ENCODE measurements around the gene SEPTIN7.

The SEPTIN7 gene

GRCh38 chr7:35799846-35800717, 775 bp upstream of the SEPTIN7 start:
- peak overlapping the region; percentile 99 for H3K27ac Mint-ChIP-seq (ENCODE audit: low read depth)

GRCh38 chr7:35801392-35802101, 690 bp downstream of the SEPTIN7 start:
- Mint-ChIP-seq H3K4me1 (peaks cover 61% of the 10 kb centered on the region), H3K4me3 (peak overlapping the region; percentile 98), H3K36me3 (ENCODE audit: insufficient read depth) (peaks cover 26% of the 10 kb centered on the region), H3K27me3 (no peaks in the 10 kb centered on the region), H3K27ac (ENCODE audit: low read depth) (peak overlapping the region; percentile 99), H3K9me3 (no peaks in the 10 kb centered on the region)
- DNase-seq (ENCODE audit: low spot score in 2 of 2) = peak; percentile 62 to 78
- ATAC-seq (replicated peaks; ENCODE audit: extremely low read depth, poor library complexity, severe bottlenecking) = peak; percentile 54

More at GRCh38 chr7:35799846-35800717, 775 bp upstream of the SEPTIN7 start:
- Mint-ChIP-seq H3K9me3 (no peaks in the 10 kb centered on the region), H3K4me1 (peaks cover 47% of the 10 kb centered on the region), H3K4me3 (peak overlapping the region; percentile 98), H3K27me3 (no peaks in the 10 kb centered on the region), H3K36me3 (ENCODE audit: insufficient read depth) (peaks cover 26% of the 10 kb centered on the region)
- DNase-seq (ENCODE audit: low spot score in 2 of 2) = peak in 1 of 2 donors; percentile 69
- peak; percentile 28 for ATAC-seq (replicated peaks; ENCODE audit: extremely low read depth, poor library complexity, severe bottlenecking)

GRCh38 chr7:35802102-35802466, 1.2 kb downstream of the SEPTIN7 start:
- Mint-ChIP-seq H3K9me3 (no peaks in the 10 kb centered on the region), H3K27ac (ENCODE audit: low read depth) (peak overlapping the region; percentile 99), H3K27me3 (no peaks in the 10 kb centered on the region), H3K36me3 (ENCODE audit: insufficient read depth) (peaks cover 26% of the 10 kb centered on the region), H3K4me1 (peaks cover 61% of the 10 kb centered on the region), H3K4me3 (peak overlapping the region; percentile 98)
- DNase-seq (ENCODE audit: low spot score in 2 of 2) (no peak), ATAC-seq (replicated peaks; ENCODE audit: extremely low read depth, poor library complexity, severe bottlenecking) (no peak)

GRCh38 chr7:35802649-35803048, 1.8 kb downstream of the SEPTIN7 start:
- Mint-ChIP-seq H3K4me3 (peak overlapping the region; percentile 98), H3K4me1 (peaks cover 58% of the 10 kb centered on the region), H3K9me3 (no peaks in the 10 kb centered on the region), H3K27ac (ENCODE audit: low read depth) (peak overlapping the region; percentile 99), H3K27me3 (no peaks in the 10 kb centered on the region), H3K36me3 (ENCODE audit: insufficient read depth) (peaks cover 26% of the 10 kb centered on the region)
- ATAC-seq (replicated peaks; ENCODE audit: extremely low read depth, poor library complexity, severe bottlenecking) = no peak
- no peak for DNase-seq (ENCODE audit: low spot score in 2 of 2)

GRCh38 chr7:35804231-35804970, 3.5 kb downstream of the SEPTIN7 start:
- Mint-ChIP-seq H3K27me3 (no peaks in the 10 kb centered on the region), H3K9me3 (no peaks in the 10 kb centered on the region), H3K27ac (ENCODE audit: low read depth) (peak overlapping the region; percentile 51), H3K4me1 (peaks cover 73% of the 10 kb centered on the region), H3K4me3 (peak overlapping the region; percentile 44), H3K36me3 (ENCODE audit: insufficient read depth) (peaks cover 30% of the 10 kb centered on the region)
- ATAC-seq (replicated peaks; ENCODE audit: extremely low read depth, poor library complexity, severe bottlenecking) (no peak), DNase-seq (ENCODE audit: low spot score in 2 of 2) (no peak)

GRCh38 chr7:35805876-35806275, 5.0 kb downstream of the SEPTIN7 start:
- peaks cover 75% of the 10 kb centered on the region for H3K4me1 Mint-ChIP-seq
- H3K27me3 Mint-ChIP-seq = no peaks in the 10 kb centered on the region
- H3K4me3 Mint-ChIP-seq = peak overlapping the region; percentile 14
- DNase-seq (ENCODE audit: low spot score in 2 of 2) (no peak), ATAC-seq (replicated peaks; ENCODE audit: extremely low read depth, poor library complexity, severe bottlenecking) (no peak)
- no peaks in the 10 kb centered on the region for H3K9me3 Mint-ChIP-seq
- peak overlapping the region; percentile 90 for H3K27ac Mint-ChIP-seq (ENCODE audit: low read depth)
- H3K36me3 Mint-ChIP-seq (ENCODE audit: insufficient read depth) = peaks cover 27% of the 10 kb centered on the region

- Mint-ChIP-seq H3K4me3 (peak overlapping the region; percentile 17), H3K4me1 (peaks cover 83% of the 10 kb centered on the region), H3K9me3 (peaks cover 6% of the 10 kb centered on the region), H3K27me3 (no peaks in the 10 kb centered on the region), H3K27ac (ENCODE audit: low read depth) (no peak overlapping the region), H3K36me3 (ENCODE audit: insufficient read depth) (peaks cover 2% of the 10 kb centered on the region)
- DNase-seq (ENCODE audit: low spot score in 2 of 2) (no peak), ATAC-seq (replicated peaks; ENCODE audit: extremely low read depth, poor library complexity, severe bottlenecking) (no peak)
Measured at GRCh38 chr7:35816514-35816913, 15.7 kb downstream of the SEPTIN7 start.

GRCh38 chr7:35817181-35817580, 16.3 kb downstream of the SEPTIN7 start:
- Mint-ChIP-seq H3K9me3 (peaks cover 6% of the 10 kb centered on the region), H3K36me3 (ENCODE audit: insufficient read depth) (peaks cover 2% of the 10 kb centered on the region), H3K27me3 (no peaks in the 10 kb centered on the region), H3K27ac (ENCODE audit: low read depth) (no peak overlapping the region), H3K4me3 (peak overlapping the region; percentile 17), H3K4me1 (peaks cover 81% of the 10 kb centered on the region)
- DNase-seq (ENCODE audit: low spot score in 2 of 2) (no peak), ATAC-seq (replicated peaks; ENCODE audit: extremely low read depth, poor library complexity, severe bottlenecking) (no peak)

- ATAC-seq (replicated peaks; ENCODE audit: extremely low read depth, poor library complexity, severe bottlenecking) (no peak), DNase-seq (ENCODE audit: low spot score in 2 of 2) (no peak)
- H3K9me3 Mint-ChIP-seq = peaks cover 6% of the 10 kb centered on the region
- H3K27ac Mint-ChIP-seq (ENCODE audit: low read depth) = peak overlapping the region; percentile 46
- H3K4me3 Mint-ChIP-seq = peak overlapping the region; percentile 46
- H3K27me3 Mint-ChIP-seq = no peaks in the 10 kb centered on the region
- peaks cover 4% of the 10 kb centered on the region for H3K36me3 Mint-ChIP-seq (ENCODE audit: insufficient read depth)
- peaks cover 75% of the 10 kb centered on the region for H3K4me1 Mint-ChIP-seq
Measured at GRCh38 chr7:35817930-35818329, 17.1 kb downstream of the SEPTIN7 start.

GRCh38 chr7:35818513-35818912, 17.7 kb downstream of the SEPTIN7 start:
- no peak for DNase-seq (ENCODE audit: low spot score in 2 of 2)
- peak overlapping the region; percentile 46 for H3K4me3 Mint-ChIP-seq
- H3K27ac Mint-ChIP-seq (ENCODE audit: low read depth) = peak overlapping the region; percentile 46
- H3K4me1 Mint-ChIP-seq = peaks cover 69% of the 10 kb centered on the region
- peaks cover 4% of the 10 kb centered on the region for H3K36me3 Mint-ChIP-seq (ENCODE audit: insufficient read depth)
- no peaks in the 10 kb centered on the region for H3K27me3 Mint-ChIP-seq
- H3K9me3 Mint-ChIP-seq = peaks cover 6% of the 10 kb centered on the region
- no peak for ATAC-seq (replicated peaks; ENCODE audit: extremely low read depth, poor library complexity, severe bottlenecking)

- no peaks in the 10 kb centered on the region for H3K27me3 Mint-ChIP-seq
- H3K27ac Mint-ChIP-seq (ENCODE audit: low read depth) = peak overlapping the region; percentile 46
- DNase-seq (ENCODE audit: low spot score in 2 of 2) (no peak), ATAC-seq (replicated peaks; ENCODE audit: extremely low read depth, poor library complexity, severe bottlenecking) (no peak)
- H3K36me3 Mint-ChIP-seq (ENCODE audit: insufficient read depth) = peaks cover 4% of the 10 kb centered on the region
- peaks cover 6% of the 10 kb centered on the region for H3K9me3 Mint-ChIP-seq
- H3K4me3 Mint-ChIP-seq = peak overlapping the region; percentile 46
- H3K4me1 Mint-ChIP-seq = peaks cover 61% of the 10 kb centered on the region
Measured at GRCh38 chr7:35819310-35819709, 18.5 kb downstream of the SEPTIN7 start.

GRCh38 chr7:35819954-35820703, 19.3 kb downstream of the SEPTIN7 start:
- Mint-ChIP-seq H3K9me3 (peaks cover 6% of the 10 kb centered on the region), H3K36me3 (ENCODE audit: insufficient read depth) (peaks cover 2% of the 10 kb centered on the region), H3K4me3 (peak overlapping the region; percentile 46), H3K27ac (ENCODE audit: low read depth) (peak overlapping the region; percentile 46), H3K4me1 (peaks cover 53% of the 10 kb centered on the region), H3K27me3 (no peaks in the 10 kb centered on the region)
- ATAC-seq (replicated peaks; ENCODE audit: extremely low read depth, poor library complexity, severe bottlenecking) (no peak), DNase-seq (ENCODE audit: low spot score in 2 of 2) (no peak)

All from central memory CD8-positive, alpha-beta T cell (primary cell).